GM12878 (cell line): ENCODE measurements around the gene SMARCD3. TPM values are rescaled to one million over a fixed set of nuclear protein-coding genes. Genes with fewer than 3 reads are reported as not detected.

Source experiments
- ATAC-seq: fragments of 200-7000 bp; cut with Tn5 transposase; 3 replicates; pipeline ENCODE4 v1.9.1; 2020; ENCODE audit warnings: mild to moderate bottlenecking, moderate library complexity
- BruUV-seq: library from RNA; stranded (reverse); fragments of 400-500 nt; replicated peaks from 2 replicates; lab custom pipeline; 2021; lab: Mats Ljungman, UMichigan
- CTCF ChIA-PET: fragments of 300-600 bp; sonication (Branson Sonifier 250); formaldehyde crosslinking; extraction: SDS; loops from one replicate; lab custom pipeline; 2021; ENCODE audit warnings: inconsistent platforms; lab: Yijun Ruan, JAX
- POLR2A ChIA-PET: fragments of 350-600 bp; formaldehyde crosslinking; extraction: SDS; loops from one replicate; lab custom pipeline; 2021; ENCODE audit warnings: inconsistent platforms; lab: Charles Lee
- RAD21 ChIA-PET: fragments of 300-600 bp; sonication (Branson Sonifier 250); formaldehyde crosslinking; loops from one replicate; lab custom pipeline; 2023; ENCODE audit warnings: antibody characterized with exemption; ENCODE audit not compliant: unreplicated experiment; lab: Charles Lee
- SMC1A ChIA-PET: fragments of 300-600 bp; sonication (Branson Sonifier 250); formaldehyde crosslinking; loops from one replicate; lab custom pipeline; 2023; ENCODE audit not compliant: unreplicated experiment, uncharacterized antibody; lab: Charles Lee
- DNase-seq: peaks from one replicate; pipeline ENCODE4 v3.0.0-alpha.2; 2011; ENCODE audit warnings: low read depth, low spot score
- FAIRE-seq: peaks from 3 replicates; lab custom pipeline; 2011; peaks lifted over from hg19 to GRCh38; lab: Jason Lieb, UNC
- H2AFZ ChIP-seq: 2 replicates; pipeline ENCODE4 v1.6.0; 2011; ENCODE audit warnings: low read depth, low read length, control low read depth; ENCODE audit not compliant: control insufficient read depth
- H3K27ac ChIP-seq: 2 replicates; pipeline ENCODE4 v1.5.1; 2011; ENCODE audit warnings: control low read depth; ENCODE audit not compliant: control insufficient read depth, insufficient read depth
- H3K27me3 ChIP-seq, 2 experiments: replicated peaks in 1 of 2; 2 replicates each; pipeline versions ENCODE4 v1.6.0 to v1.6.1; 2011; ENCODE audit warnings: low read length in 1 of 2; ENCODE audit not compliant: control insufficient read depth in 2 of 2, insufficient read depth in 2 of 2
- H3K36me3 ChIP-seq, 2 experiments: 2 replicates each; pipeline ENCODE4 v1.5.1; 2011; ENCODE audit warnings: low read length in 1 of 2; ENCODE audit not compliant: control insufficient read depth in 2 of 2, insufficient read depth in 2 of 2
- H3K4me1 ChIP-seq: 2 replicates; pipeline ENCODE4 v1.6.1; 2011; ENCODE audit warnings: mild to moderate bottlenecking, low read length, moderate library complexity, mixed read lengths; ENCODE audit not compliant: control insufficient read depth, insufficient read depth
- H3K4me2 ChIP-seq: 2 replicates; pipeline ENCODE4 v1.6.0; 2011; ENCODE audit warnings: control low read depth; ENCODE audit not compliant: control insufficient read depth, insufficient read depth
- H3K4me3 ChIP-seq: fragments of 200-600 bp; sonication (generic); 2 replicates; pipeline ENCODE4 v1.5.1; 2016
- H3K79me2 ChIP-seq: 2 replicates; pipeline ENCODE4 v1.6.0; 2011; ENCODE audit warnings: low read length; ENCODE audit not compliant: control insufficient read depth, insufficient read depth
- H3K9ac ChIP-seq: 2 replicates; pipeline ENCODE4 v1.8.0; 2011; ENCODE audit warnings: low read length, control low read depth, mixed read lengths; ENCODE audit not compliant: control insufficient read depth, insufficient read depth
- H3K9me3 ChIP-seq: replicated peaks from 3 replicates; pipeline ENCODE4 v1.5.1; 2011; ENCODE audit warnings: mild to moderate bottlenecking, low read length; ENCODE audit not compliant: control insufficient read depth, insufficient read depth
- H4K20me1 ChIP-seq: 2 replicates; pipeline ENCODE4 v1.6.0; 2011; ENCODE audit not compliant: control insufficient read depth, insufficient read depth
- CHD2 ChIP-seq: IDR thresholded peaks from 2 replicates; pipeline ENCODE4 v1.6.1; 2011; ENCODE audit warnings: low read depth, low read length, improper control_type of control experiment, borderline replicate concordance
- EGR1 ChIP-seq, 2 experiments: IDR thresholded peaks; 1 replicate in 1 of 2; 2 replicates in 1 of 2; pipeline ENCODE4 v1.6.1; 2011 to 2012; ENCODE audit warnings: low read depth in 2 of 2, low read length in 2 of 2, borderline replicate concordance in 1 of 2, mild to moderate bottlenecking in 1 of 2, moderate library complexity in 1 of 2
- HDGF ChIP-seq: fragments of 450-650 bp; IDR thresholded peaks from 2 replicates; pipeline ENCODE4 v1.6.1; 2016; ENCODE audit warnings: antibody characterized with exemption
- JUNB ChIP-seq: IDR thresholded peaks from 2 replicates; pipeline ENCODE4 v1.6.1; 2016; ENCODE audit warnings: antibody characterized with exemption, mild to moderate bottlenecking
- KDM1A ChIP-seq: fragments of 200-600 bp; sonication (generic); IDR thresholded peaks from 2 replicates; pipeline ENCODE4 v1.6.1; 2016; ENCODE audit warnings: borderline replicate concordance
- SUPT20H ChIP-seq: IDR thresholded peaks from 2 replicates; pipeline ENCODE4 v1.6.1; 2011; ENCODE audit warnings: low read depth, mild to moderate bottlenecking, low read length, moderate library complexity, borderline replicate concordance; ENCODE audit not compliant: control insufficient read depth
- YY1 ChIP-seq: IDR thresholded peaks from 2 replicates; pipeline ENCODE4 v1.6.1; 2011; ENCODE audit warnings: low read depth, mild to moderate bottlenecking, low read length
- WGBS: methylation state at CpG from one replicate; pipeline ENCODE4 v1.1.6; 2016; ENCODE audit warnings: low lambda C conversion rate; ENCODE audit not compliant: insufficient replicate concordance, insufficient coverage; ENCODE audit errors: missing lambda C conversion rate; 5-methylcytosine and 5-hydroxymethylcytosine counted together
- in situ Hi-C: fragments of 300-500 bp; cut with MboI; formaldehyde crosslinking; loops from 9 replicates; pipeline ENCODE4 v1.14.3; 2018; ENCODE audit warnings: mixed read lengths
- intact Hi-C: fragments of 100-400 bp; cut with micrococcal nuclease; formaldehyde crosslinking; loops from one replicate; pipeline ENCODE4 v1.14.2; 2022; ENCODE audit not compliant: unreplicated experiment
- polyA plus RNA-seq, 11 experiments: library from polyadenylated mRNA; depleted of rRNA in 4 of 11; unstranded in 6 of 11; stranded (reverse) in 5 of 11; fragments of >200 nt; fragmentation: Nextera tagmentation in 4 of 11; fragmentation: Illumina TruSeq in 1 of 11; extraction: Ambion mirVana in 4 of 11; extraction: Trizol in 1 of 11; gene quantifications; 1 replicate in 1 of 11; 2 replicates in 10 of 11; pipeline versions ENCODE4 v1.2.1 to v1.2.3, GENCODE V29; 2011 to 2016; ENCODE audit warnings: inconsistent platforms in 2 of 11, missing spikeins in 2 of 11, low read depth in 1 of 11
- total RNA-seq, 4 experiments: library from RNA; depleted of rRNA in 3 of 4; stranded (reverse); fragments of >200 nt in 3 of 4; fragmentation: Illumina TruSeq in 1 of 4; extraction: Trizol in 1 of 4; gene quantifications; 2 replicates each; pipeline versions ENCODE4 v1.2.1 to v1.2.3, GENCODE V29; 2013 to 2021
- TF ChIP-seq, protein P1 (sequence below): IDR thresholded peaks from 2 replicates; pipeline ENCODE4 v1.6.1; 2011; ENCODE audit warnings: borderline replicate concordance, low read depth, mild to moderate bottlenecking, moderate library complexity, mixed read lengths, low read length; ENCODE audit not compliant: insufficient read depth; ENCODE audit errors: extremely low read length
- TF ChIP-seq, protein P2 (sequence below): fragments of 450-650 bp; IDR thresholded peaks from 2 replicates; pipeline ENCODE4 v1.6.1; 2017; ENCODE audit warnings: mild to moderate bottlenecking, moderate library complexity
- TF ChIP-seq, protein P3 (sequence below): fragments of 450-650 bp; IDR thresholded peaks from 2 replicates; pipeline ENCODE4 v1.6.1; 2016; ENCODE audit warnings: mild to moderate bottlenecking
- TF ChIP-seq, protein P4 (sequence below): fragments of 450-650 bp; IDR thresholded peaks from 2 replicates; pipeline ENCODE4 v1.6.1; 2017; ENCODE audit warnings: antibody characterized with exemption, mild to moderate bottlenecking, moderate library complexity

The SMARCD3 gene
- total and polyA plus RNA-seq, 10 of the 15 experiments (the other 5 are each of a cell fraction or from before 2014, with no cell fraction given), result 0.11 to 1.4 (median 0.16) TPM

DNA sequence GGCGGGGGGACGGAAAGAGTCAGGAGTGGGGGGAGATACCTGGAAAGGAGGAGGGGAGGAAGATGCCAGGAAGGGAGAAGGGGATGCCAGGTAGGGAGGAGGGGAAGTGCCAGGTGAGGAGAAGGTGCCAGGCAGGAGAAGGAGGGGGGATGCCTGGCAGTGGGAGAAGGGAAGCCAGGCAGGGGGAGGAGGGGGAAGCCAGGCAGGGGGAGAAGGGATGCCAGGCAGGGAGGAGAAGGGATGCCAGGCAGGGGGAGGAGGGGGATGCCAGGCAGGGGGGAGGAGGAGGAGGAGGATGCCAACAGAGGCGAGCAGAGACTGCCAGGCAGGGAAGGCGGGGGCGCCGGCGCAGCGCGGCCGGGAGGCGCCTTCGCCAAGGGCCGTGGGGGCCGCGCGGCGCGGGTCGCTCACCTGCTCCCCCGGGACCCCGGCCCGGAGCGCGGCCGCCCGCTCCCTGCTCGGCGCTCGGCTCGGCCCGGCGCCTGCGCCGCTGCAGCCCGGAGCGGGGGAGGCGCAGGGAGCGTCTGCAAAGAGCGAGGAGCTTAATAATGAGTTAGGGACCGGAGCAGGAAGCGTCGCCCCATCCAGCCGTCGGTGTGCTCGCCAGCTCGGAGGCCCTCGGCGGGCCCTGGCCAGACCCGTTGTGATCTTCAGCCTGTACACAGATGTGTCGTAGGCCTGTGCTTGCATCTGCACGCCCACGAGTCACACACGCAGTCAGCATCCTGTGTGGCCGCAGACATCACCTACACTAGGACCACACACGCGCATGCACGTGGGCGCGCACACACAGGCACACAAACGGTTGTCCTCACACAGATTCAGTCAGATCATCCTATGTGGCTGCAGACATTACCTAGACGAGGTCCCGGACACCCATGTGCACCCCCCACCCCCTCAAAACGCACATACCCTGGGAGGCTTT is 28.4 kb upstream of the SMARCD3 start:
- no peak for TF ChIP-seq CHD2
- TF ChIP-seq HDGF, result no peak
- 0 out of 2 replicates have a peak, but pooled peaks have one; percentile 57 for TF ChIP-seq YY1
- peak; percentile 96 for TF ChIP-seq JUNB
- TF ChIP-seq, protein P1, sequence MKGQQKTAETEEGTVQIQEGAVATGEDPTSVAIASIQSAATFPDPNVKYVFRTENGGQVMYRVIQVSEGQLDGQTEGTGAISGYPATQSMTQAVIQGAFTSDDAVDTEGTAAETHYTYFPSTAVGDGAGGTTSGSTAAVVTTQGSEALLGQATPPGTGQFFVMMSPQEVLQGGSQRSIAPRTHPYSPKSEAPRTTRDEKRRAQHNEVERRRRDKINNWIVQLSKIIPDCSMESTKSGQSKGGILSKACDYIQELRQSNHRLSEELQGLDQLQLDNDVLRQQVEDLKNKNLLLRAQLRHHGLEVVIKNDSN, result no peak
- TF ChIP-seq KDM1A, result no peak
- TF ChIP-seq, protein P2, sequence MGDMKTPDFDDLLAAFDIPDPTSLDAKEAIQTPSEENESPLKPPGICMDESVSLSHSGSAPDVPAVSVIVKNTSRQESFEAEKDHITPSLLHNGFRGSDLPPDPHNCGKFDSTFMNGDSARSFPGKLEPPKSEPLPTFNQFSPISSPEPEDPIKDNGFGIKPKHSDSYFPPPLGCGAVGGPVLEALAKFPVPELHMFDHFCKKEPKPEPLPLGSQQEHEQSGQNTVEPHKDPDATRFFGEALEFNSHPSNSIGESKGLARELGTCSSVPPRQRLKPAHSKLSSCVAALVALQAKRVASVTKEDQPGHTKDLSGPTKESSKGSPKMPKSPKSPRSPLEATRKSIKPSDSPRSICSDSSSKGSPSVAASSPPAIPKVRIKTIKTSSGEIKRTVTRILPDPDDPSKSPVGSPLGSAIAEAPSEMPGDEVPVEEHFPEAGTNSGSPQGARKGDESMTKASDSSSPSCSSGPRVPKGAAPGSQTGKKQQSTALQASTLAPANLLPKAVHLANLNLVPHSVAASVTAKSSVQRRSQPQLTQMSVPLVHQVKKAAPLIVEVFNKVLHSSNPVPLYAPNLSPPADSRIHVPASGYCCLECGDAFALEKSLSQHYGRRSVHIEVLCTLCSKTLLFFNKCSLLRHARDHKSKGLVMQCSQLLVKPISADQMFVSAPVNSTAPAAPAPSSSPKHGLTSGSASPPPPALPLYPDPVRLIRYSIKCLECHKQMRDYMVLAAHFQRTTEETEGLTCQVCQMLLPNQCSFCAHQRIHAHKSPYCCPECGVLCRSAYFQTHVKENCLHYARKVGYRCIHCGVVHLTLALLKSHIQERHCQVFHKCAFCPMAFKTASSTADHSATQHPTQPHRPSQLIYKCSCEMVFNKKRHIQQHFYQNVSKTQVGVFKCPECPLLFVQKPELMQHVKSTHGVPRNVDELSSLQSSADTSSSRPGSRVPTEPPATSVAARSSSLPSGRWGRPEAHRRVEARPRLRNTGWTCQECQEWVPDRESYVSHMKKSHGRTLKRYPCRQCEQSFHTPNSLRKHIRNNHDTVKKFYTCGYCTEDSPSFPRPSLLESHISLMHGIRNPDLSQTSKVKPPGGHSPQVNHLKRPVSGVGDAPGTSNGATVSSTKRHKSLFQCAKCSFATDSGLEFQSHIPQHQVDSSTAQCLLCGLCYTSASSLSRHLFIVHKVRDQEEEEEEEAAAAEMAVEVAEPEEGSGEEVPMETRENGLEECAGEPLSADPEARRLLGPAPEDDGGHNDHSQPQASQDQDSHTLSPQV, result no peak
- TF ChIP-seq, protein P3, sequence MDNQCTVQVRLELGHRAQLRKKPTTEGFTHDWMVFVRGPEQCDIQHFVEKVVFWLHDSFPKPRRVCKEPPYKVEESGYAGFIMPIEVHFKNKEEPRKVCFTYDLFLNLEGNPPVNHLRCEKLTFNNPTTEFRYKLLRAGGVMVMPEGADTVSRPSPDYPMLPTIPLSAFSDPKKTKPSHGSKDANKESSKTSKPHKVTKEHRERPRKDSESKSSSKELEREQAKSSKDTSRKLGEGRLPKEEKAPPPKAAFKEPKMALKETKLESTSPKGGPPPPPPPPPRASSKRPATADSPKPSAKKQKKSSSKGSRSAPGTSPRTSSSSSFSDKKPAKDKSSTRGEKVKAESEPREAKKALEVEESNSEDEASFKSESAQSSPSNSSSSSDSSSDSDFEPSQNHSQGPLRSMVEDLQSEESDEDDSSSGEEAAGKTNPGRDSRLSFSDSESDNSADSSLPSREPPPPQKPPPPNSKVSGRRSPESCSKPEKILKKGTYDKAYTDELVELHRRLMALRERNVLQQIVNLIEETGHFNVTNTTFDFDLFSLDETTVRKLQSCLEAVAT, result no peak
- 0 out of 2 replicates have a peak, but pooled peaks have one; percentile 3 for TF ChIP-seq SUPT20H
- TF ChIP-seq, protein P4, sequence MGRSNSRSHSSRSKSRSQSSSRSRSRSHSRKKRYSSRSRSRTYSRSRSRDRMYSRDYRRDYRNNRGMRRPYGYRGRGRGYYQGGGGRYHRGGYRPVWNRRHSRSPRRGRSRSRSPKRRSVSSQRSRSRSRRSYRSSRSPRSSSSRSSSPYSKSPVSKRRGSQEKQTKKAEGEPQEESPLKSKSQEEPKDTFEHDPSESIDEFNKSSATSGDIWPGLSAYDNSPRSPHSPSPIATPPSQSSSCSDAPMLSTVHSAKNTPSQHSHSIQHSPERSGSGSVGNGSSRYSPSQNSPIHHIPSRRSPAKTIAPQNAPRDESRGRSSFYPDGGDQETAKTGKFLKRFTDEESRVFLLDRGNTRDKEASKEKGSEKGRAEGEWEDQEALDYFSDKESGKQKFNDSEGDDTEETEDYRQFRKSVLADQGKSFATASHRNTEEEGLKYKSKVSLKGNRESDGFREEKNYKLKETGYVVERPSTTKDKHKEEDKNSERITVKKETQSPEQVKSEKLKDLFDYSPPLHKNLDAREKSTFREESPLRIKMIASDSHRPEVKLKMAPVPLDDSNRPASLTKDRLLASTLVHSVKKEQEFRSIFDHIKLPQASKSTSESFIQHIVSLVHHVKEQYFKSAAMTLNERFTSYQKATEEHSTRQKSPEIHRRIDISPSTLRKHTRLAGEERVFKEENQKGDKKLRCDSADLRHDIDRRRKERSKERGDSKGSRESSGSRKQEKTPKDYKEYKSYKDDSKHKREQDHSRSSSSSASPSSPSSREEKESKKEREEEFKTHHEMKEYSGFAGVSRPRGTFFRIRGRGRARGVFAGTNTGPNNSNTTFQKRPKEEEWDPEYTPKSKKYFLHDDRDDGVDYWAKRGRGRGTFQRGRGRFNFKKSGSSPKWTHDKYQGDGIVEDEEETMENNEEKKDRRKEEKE, result no peak
- TF ChIP-seq EGR1 (IDR thresholded peaks at IDR 0.05; ENCODE audit: borderline replicate concordance in 1 of 2, low read depth in 2 of 2, low read length in 2 of 2), result peak in 1 of 2 experiments; percentile 85; a peak in 2 of 3 replicates
- Histone ChIP-seq H3K79me2 (no peaks in the 10 kb centered on the region), H3K4me1 (no peaks in the 10 kb centered on the region), H3K27me3 (peaks cover 0 to 4% of the 10 kb centered on the region in 2 experiments; a peak in 3 of 4 replicates), H4K20me1 (peaks cover 4% of the 10 kb centered on the region; the same call in 1 of the 2 replicates), H3K36me3 (no peaks in the 10 kb centered on the region), H3K9ac (no peak overlapping the region), H3K4me3 (no peak overlapping the region), H3K27ac (no peak overlapping the region), H3K9me3 (no peaks in the 10 kb centered on the region), H3K4me2 (peak overlapping the region; percentile 15; the same call in 1 of the 2 replicates), H2AFZ (no peak overlapping the region; the same call in 1 of the 2 replicates)
- intact Hi-C loops (no loop called here), in situ Hi-C loops (no loop called here)
- 5% methylated on average over 44 of the region's 63 CpGs for WGBS
- BruUV-seq, result no TSS peak
- ChIA-PET SMC1A (no interaction called here), RAD21 (no interaction called here), POLR2A (no interaction called here), CTCF (interaction anchor here (1.1 kb wide), 1 partner anchor 33 kb away, joined by 3 read pairs; no protein-coding TSS in a partner anchor)
- FAIRE-seq (no peak), DNase-seq (no peak), ATAC-seq (peak; percentile 72)
